Heart right ventricle (tissue), 16 donors: ENCODE results near the gene ITPR2. TPM values are rescaled to one million over a fixed set of nuclear protein-coding genes. Genes with fewer than 3 reads are reported as not detected.
A peak's percentile ranks its signal among the peaks of the same experiment; 100 is the strongest.
"Not testable (repeated sequence)": the region's sequence is repeated elsewhere in the genome, so short reads cannot be mapped to it uniquely, and the experiment has no call there.

ENCODE experiments used
- ATAC-seq, 8 donors: fragments of 200-7000 bp; cut with Tn5 transposase; one replicate each; pipeline ENCODE4 v1.9.1; 2020; ENCODE audit warnings: mild to moderate bottlenecking in 8 of 8, moderate library complexity in 8 of 8, moderate number of reproducible peaks in 1 of 8
- DNase-seq, 2 donors: peaks; one replicate each; pipeline ENCODE4 v3.0.0-alpha.2; 2020
- H3K27ac ChIP-seq, 10 donors: fragments of 200-600 bp; sonication (generic) in 2 of 10; one replicate each; pipeline versions ENCODE4 v1.5.0 to v1.8.0; 2020 to 2022; ENCODE audit warnings: mild to moderate bottlenecking in 3 of 10
- H3K27me3 ChIP-seq, 7 donors: fragments of 200-600 bp; one replicate each; pipeline ENCODE4 v1.8.0; 2021 to 2022; ENCODE audit warnings: mild to moderate bottlenecking in 2 of 7
- H3K36me3 ChIP-seq, 9 donors: fragments of 200-600 bp; sonication (generic) in 1 of 9; one replicate each; pipeline versions ENCODE4 v1.5.0 to v1.8.0; 2020 to 2022; ENCODE audit warnings: mild to moderate bottlenecking in 2 of 9
- H3K4me1 ChIP-seq, 9 donors: fragments of 200-600 bp; sonication (generic) in 1 of 9; one replicate each; pipeline versions ENCODE4 v1.5.0 to v1.8.0; 2020 to 2022; ENCODE audit warnings: mild to moderate bottlenecking in 4 of 9
- H3K4me3 ChIP-seq, 10 donors: fragments of 200-600 bp; sonication (generic) in 2 of 10; one replicate each; pipeline versions ENCODE4 v1.5.0 to v1.8.0; 2020 to 2022; ENCODE audit warnings: mild to moderate bottlenecking in 7 of 10, moderate library complexity in 2 of 10
- H3K9me3 ChIP-seq, 11 donors: fragments of 200-600 bp in 10 of 11; sonication (generic) in 2 of 11; one replicate each; pipeline versions ENCODE4 v1.5.0 to v1.8.0; 2013 to 2022; ENCODE audit warnings: mild to moderate bottlenecking in 2 of 11, control low read depth in 1 of 11, moderate library complexity in 1 of 11
- CTCF ChIP-seq, 9 donors: fragments of 200-600 bp; sonication (generic) in 2 of 9; IDR thresholded peaks; one replicate each; pipeline versions ENCODE4 v1.5.0 to v1.8.0; 2021 to 2022; ENCODE audit warnings: antibody characterized with exemption in 9 of 9, mild to moderate bottlenecking in 5 of 9, moderate library complexity in 1 of 9
- WGBS, 2 donors: extraction: QIAGEN DNeasy Blood & Tissue Kit; methylation state at CpG; one replicate each; pipeline ENCODE4 v1.1.7; 2013; ENCODE audit warnings: inconsistent platforms in 1 of 2; 5-methylcytosine and 5-hydroxymethylcytosine counted together
- intact Hi-C, 10 donors: fragments of 100-400 bp; cut with DNase I; formaldehyde crosslinking; loops; one replicate each; pipeline versions ENCODE4 v1.11.1 to v1.14.2; 2022
- polyA plus RNA-seq, 2 donors: library from polyadenylated mRNA; stranded (reverse); fragments of 200-250 nt; gene quantifications; one replicate each; pipeline ENCODE4 v1.2.3, GENCODE V29; 2013
- total RNA-seq, 10 donors: library from RNA; stranded (reverse); fragmentation: NEBNext Ultra II Directional in 3 of 10; extraction: Animal tissue kit (Norgen Biotek cat#: 25700) in 3 of 10; gene quantifications; one replicate each; pipeline versions ENCODE4 v1.2.1 to v1.2.4, GENCODE V29; 2021 to 2023
- donor health status: Arrhythmogenic right ventricular cardiomyopathy.
- donor health status: ischemic (EF 13 %, LVEDD 7.1; RV severe dilation, severe dysfunction).
- donor health status: healthy with polysubstance abuse.
- donor health status: DM: no; HTN: yes; CAD: no.
- donor health status: DM: no; HTN: no; CAD: no.
- donor health status: ischemic (EF 25% LVEDD 6.9; RV normal size, moderate dysfunction).
- donor health status: ischemic (EF 25% LVEDD 5.7; RV mildly dilated, moderate dysfunction).
- donor health status: healthy.
- donor health status: DM: yes; HTN: yes; CAD: no.
- donor health status: Ischemic cardiomyopathy.
- donor health status: ischemic (EF 35%, LVEDD 5.7; RV mildly dilated, moderate dysfunction).
- donor health status: nonischemic (EF 11% LVEDD 7.7; RV severe dilation, severe dysfunction).
- donor health status: DM: yes; HTN: yes; CAD: no.
- donor health status: PGD.
- donor health status: ischemic (EF 29% LVEDD 5.4; RV normal size, mild dysfunction).
- donor health status: nonischemic (EF 23%, LVEDD 6.1; RV moderate dilation, normal function).

Gene ITPR2
- total and polyA plus RNA-seq, 12 donors: 2.0 to 18.9 (median 14.3) TPM

- no peak for DNase-seq
- Histone ChIP-seq H3K9me3 (no peaks in the 10 kb centered on the region), H3K27me3 (no peaks in the 10 kb centered on the region), H3K4me3 (no peak overlapping the region), H3K36me3 (peaks cover 0 to 54% (median 10%) of the 10 kb centered on the region in 9 donors), H3K27ac (no peak overlapping the region), H3K4me1 (no peaks in the 10 kb centered on the region)
- TF ChIP-seq CTCF (IDR thresholded peaks at IDR 0.05): no peak
- no peak for ATAC-seq
- 87 to 94% methylated on average over 1 of the region's 1 CpG for WGBS, 2 donors
- intact Hi-C loops: loop anchor here in 1 of 10 donors (10.0 kb wide), 1 partner anchor 173 kb away; no protein-coding TSS in a partner anchor
These were observed 391.6 kb downstream of the ITPR2 start for GRCh38 chr12:26441434-26441833.

DNA sequence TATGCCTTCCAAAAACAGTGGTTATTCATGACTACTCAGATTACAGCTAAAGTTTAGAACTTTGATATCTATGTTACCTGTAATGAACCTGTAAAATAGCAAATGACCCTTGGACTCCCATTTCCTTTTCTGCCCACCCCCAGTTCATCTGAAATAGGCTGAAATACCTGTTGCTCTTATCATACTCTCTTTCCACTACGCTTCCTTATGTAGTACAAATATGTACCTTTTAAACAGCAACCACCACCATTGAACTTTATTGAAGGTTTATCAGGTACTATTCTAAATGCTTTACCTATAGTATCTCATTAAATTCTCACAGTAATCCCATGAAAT, 398.0 kb downstream of the ITPR2 start:
- intact Hi-C loops: loop anchor here in 9 of 10 donors (5.0 to 10.0 kb wide), 6 partner anchors 177 to 310 kb away; partner anchors contain the start of gene BHLHE41 (in 1 of the 9)
- DNase-seq (no peak), ATAC-seq (no peak)
- H3K36me3 ChIP-seq: peaks cover 0 to 23% (median 0%) of the 10 kb centered on the region in 9 donors
- TF ChIP-seq CTCF (IDR thresholded peaks at IDR 0.05): no peak
- H3K4me3 ChIP-seq: no peak overlapping the region
- H3K27me3 ChIP-seq: no peaks in the 10 kb centered on the region
- 95 to 100% methylated on average over 1 of the region's 1 CpG for WGBS, 2 donors
- no peaks in the 10 kb centered on the region for H3K4me1 ChIP-seq
- H3K27ac ChIP-seq: no peak overlapping the region
- no peaks in the 10 kb centered on the region for H3K9me3 ChIP-seq

- 75 to 80% methylated on average over 4 of the region's 4 CpGs for WGBS, 2 donors
- no peak for DNase-seq
- TF ChIP-seq CTCF (IDR thresholded peaks at IDR 0.05): peak; percentile 16 to 75 (median 69)
- H3K27me3 ChIP-seq: no peaks in the 10 kb centered on the region
- peaks cover 0 to 22% (median 0%) of the 10 kb centered on the region in 9 donors for H3K36me3 ChIP-seq
- H3K27ac ChIP-seq: no peak overlapping the region
- ATAC-seq: peak in 5 of 8 donors; percentile 55 to 70 (median 56)
- intact Hi-C loops: loop anchor here in 9 of 10 donors (5.0 to 10.0 kb wide), 6 partner anchors 178 to 310 kb away; partner anchors contain the start of gene BHLHE41 (in 1 of the 9)
- no peak overlapping the region for H3K4me3 ChIP-seq
- no peaks in the 10 kb centered on the region for H3K9me3 ChIP-seq
- H3K4me1 ChIP-seq: no peaks in the 10 kb centered on the region
These were observed 398.5 kb downstream of the ITPR2 start for GRCh38 chr12:26434299-26435068.

DNA sequence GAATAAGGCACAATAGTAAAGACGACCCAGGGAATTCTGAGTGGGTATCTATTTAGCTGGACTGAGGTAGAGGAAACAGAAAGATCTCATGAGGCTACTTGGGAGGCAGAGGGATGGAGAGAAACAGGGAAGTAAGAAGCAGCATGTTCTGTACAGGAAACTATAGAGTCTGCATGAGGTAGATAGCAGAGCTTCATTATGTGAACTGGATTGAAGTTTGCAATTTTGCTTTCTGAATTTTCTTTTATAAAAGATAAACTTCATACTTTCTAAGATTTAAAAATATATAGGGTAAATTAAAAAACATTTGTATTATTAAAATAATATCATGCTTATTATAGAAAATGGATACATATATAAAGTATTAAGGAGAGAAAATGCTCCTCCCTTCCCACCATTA, 399.3 kb downstream of the ITPR2 start:
- not testable (repeated sequence) for H3K27ac ChIP-seq, H3K4me3 ChIP-seq, H3K9me3 ChIP-seq, DNase-seq, ATAC-seq, H3K27me3 ChIP-seq, H3K4me1 ChIP-seq
- H3K36me3 ChIP-seq: peaks cover 0 to 20% (median 0%) of the 10 kb centered on the region in 9 donors
- 71 to 85% methylated on average over 1 of the region's 1 CpG for WGBS, 2 donors
- intact Hi-C loops: loop anchor here in 8 of 10 donors (5.0 to 10.0 kb wide), 5 partner anchors 181 to 309 kb away; partner anchors contain the start of gene BHLHE41 (in 1 of the 8)
